Stimulated activated CD8-positive, alpha-beta memory T cell treated with anti-CD3 and anti-CD28 coated beads, Interleukin-4, amount 100 ng/mL, for 48 hours (primary cell): ENCODE data around the gene RSPH1.

Source experiments
- DNase-seq: peaks from one replicate; pipeline ENCODE4 v3.0.0-alpha.2; 2020

Gene RSPH1

GRCh38 chr21:42512346-42513034 is 16.5 kb upstream of the RSPH1 start:
- DNase-seq = no peak

GRCh38 chr21:42509244-42509643 is 13.2 kb upstream of the RSPH1 start:
- DNase-seq = no peak

- DNase-seq = no peak
Observed at GRCh38 chr21:42508371-42508770, 12.3 kb upstream of the RSPH1 start.

GRCh38 chr21:42507418-42507817 is 11.4 kb upstream of the RSPH1 start:
- no peak for DNase-seq

GRCh38 chr21:42505090-42505726 is 9.2 kb upstream of the RSPH1 start:
- peak; percentile 16 for DNase-seq

GRCh38 chr21:42503711-42504110 is 7.7 kb upstream of the RSPH1 start:
- DNase-seq = peak; percentile 37

GRCh38 chr21:42500736-42501135 is 4.7 kb upstream of the RSPH1 start:
- DNase-seq = no peak

DNA sequence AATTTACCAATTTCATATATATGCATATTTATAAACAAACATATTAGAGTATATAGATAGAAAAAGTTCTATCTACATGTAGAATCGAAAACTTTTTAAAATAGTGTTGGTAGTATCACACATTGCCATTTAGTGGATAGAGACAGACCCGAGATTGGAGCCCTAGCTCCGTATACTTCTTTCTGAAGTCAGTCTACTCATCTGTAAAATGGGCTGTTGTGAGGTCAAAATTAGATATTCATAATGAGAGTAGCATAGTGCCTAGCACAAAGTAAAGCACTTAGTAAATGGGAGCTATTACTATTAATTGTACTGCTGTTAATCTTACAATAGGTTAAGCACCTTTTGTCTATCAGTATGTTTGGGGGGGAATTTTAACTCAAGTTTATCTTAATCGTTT is 4.2 kb upstream of the RSPH1 start:
- peak; percentile 5 for DNase-seq

- peak; percentile 15 for DNase-seq
Observed at GRCh38 chr21:42499444-42500112, 3.6 kb upstream of the RSPH1 start.

DNA sequence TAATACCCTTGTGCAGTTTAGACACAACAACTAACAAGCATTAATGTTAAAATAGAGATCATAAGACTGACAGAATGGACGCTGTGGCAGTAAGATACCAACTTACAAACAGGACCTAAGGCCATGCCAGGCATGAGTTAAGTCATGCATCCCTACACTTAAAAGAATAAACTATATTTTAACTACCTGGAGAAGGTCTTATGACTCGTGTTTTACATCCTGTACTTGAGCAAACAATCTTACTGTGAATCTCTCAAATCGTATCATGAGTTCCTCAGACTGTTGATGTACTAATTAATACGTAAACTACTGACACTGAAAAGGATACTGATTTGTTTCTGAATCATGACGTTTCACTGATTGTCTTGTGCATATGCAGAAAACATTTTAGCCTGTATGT is 2.0 kb upstream of the RSPH1 start:
- DNase-seq = no peak

GRCh38 chr21:42496839-42497202 is 797 bp upstream of the RSPH1 start:
- no peak for DNase-seq

- DNase-seq = no peak
Observed at GRCh38 chr21:42495765-42496119, 282 bp downstream of the RSPH1 start.

- no peak for DNase-seq
Observed at GRCh38 chr21:42495027-42495426, 997 bp downstream of the RSPH1 start.

DNA sequence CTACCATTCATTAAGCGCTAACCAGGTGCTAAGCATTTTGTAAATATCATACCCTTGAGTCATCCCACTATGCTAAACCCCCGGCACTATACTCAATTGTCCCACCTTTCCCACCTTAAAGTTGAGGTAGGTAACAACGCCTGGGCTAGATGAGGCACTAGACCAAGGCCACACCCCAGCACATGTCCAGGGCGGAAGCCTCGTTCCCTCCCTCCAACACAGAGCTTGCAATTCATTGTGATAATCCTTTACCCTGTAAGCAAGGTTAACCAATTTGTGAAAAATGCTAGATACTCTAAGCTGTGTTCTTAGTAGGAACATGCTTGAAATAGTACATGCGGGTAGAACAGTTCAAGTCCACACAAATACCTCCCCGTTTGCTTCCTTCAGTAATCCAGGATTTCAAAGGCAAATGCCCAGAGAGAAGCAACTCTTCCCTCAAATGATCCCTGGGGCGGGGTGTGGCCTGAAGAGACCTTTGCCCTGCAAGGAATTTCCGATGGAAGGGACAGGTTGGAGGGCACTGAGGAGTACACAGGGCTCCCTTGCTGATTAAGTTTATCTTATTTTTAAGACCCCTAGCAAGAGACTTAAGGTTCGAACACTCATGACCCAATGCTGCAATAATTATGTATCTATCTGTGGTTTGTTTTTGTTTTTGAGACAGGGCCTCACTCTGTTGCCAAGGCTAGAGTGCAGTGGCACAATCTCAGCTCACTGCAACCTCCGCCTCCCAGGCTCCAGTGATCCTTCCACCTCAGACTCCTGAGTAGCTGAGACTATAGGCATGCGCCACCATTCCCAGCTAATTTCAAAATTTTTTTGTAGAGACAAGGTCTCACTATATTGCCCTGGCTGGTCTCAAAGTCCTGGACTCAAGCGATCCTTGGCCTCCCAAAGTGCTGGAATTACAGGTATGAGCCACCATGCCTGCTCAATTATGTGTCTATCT is 2.6 kb downstream of the RSPH1 start:
- DNase-seq = peak; percentile 3

DNA sequence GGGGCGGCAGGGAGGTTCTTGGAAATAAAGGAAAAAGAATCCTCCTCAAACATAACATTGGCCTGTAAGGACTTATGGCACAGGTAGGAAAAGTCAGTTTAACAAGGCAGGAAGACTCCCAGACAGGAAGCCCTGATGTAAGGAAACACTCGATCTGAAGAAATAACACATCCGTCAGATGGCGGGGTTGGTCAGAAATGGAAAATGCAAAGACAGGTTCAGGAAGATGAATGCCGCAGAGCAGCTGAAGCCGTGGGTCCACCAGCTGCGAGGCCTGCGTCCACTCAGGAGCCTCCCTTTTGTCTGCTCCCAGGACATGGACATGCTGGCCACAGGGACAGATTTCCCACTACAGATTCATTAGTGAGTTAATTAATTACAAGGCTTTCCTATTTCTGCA is 3.8 kb downstream of the RSPH1 start:
- DNase-seq = no peak

DNA sequence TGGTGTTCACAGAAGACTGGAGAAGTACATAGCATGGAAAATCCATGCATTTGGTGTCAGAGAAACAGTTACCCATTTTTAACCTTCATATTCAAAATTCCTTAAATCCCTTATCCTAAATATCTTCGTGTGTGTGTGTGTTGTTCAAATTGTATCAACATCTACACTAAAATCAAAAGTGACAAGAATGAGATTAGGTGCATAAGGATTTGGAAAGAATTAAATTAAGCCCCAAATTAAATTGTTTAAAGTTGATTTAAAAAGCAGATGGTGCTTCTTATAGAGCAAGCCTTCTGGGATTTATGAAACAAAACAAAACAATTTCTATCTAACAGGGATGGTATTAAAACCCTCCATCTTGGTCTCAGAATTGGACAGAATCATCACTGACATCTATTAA is 4.7 kb downstream of the RSPH1 start:
- DNase-seq = no peak

- no peak for DNase-seq
Observed at GRCh38 chr21:42490720-42491119, 5.3 kb downstream of the RSPH1 start.

DNA sequence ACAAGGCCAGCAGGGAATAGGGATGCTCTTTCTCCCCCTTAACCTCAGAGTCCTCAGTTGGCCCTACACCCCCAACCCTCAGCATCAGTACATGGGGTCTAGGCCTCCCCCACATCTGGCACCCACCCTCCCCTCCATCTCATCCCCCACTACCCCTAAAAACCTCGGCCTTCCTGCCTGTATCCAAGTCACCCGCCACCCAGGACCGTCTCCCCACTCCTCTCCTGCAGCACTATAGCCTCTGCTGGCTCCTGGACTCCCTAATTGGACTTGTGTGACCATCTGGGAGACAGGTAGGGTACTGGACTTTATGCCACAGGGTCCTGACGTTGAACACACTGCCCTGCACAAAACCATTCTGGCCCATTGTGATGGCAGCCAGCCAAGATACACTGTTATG is 6.0 kb downstream of the RSPH1 start:
- DNase-seq = no peak

- DNase-seq = no peak
Observed at GRCh38 chr21:42489006-42489563, 6.9 kb downstream of the RSPH1 start.

DNA sequence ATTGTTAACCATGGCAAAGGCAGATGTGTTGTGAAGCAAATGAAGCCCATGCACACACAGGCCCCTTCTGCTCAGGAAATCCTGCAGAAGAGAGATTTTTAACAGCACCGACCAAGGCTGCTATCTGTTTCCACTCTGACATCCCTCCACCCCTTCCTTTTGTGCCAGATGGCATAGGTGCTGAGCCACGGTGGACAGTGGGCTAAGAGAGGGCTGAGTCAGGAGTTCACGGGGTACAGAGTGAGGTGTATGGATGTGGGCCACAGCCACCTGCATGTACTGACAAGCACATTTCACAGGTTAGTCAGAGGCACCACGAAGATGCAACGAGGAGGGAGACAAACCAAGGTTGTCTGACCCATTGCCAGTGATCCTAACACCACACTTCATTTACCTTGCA is 9.5 kb downstream of the RSPH1 start:
- no peak for DNase-seq

DNA sequence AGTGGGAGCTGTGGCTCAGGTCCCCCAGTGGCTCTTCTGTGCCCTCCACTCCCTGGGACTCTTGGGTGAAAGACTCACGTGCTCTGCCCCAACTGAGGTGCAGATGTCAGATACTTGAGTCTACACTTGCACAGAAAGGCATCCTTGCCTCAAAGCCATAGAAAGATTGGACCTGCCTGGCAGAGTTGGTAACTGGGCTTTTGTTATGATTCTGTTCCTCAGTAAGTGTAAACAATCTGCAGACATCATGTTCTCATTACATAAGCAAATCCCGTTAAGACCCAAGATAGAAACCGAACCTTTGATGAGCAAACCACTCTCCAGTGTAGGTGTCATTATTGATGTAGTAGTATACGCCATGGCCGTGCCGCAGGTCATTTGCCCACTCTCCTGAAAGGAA is 10.0 kb downstream of the RSPH1 start:
- DNase-seq = no peak

GRCh38 chr21:42484966-42485365 is 11.1 kb downstream of the RSPH1 start:
- DNase-seq = no peak

GRCh38 chr21:42481169-42481568 is 14.9 kb downstream of the RSPH1 start:
- no peak for DNase-seq
